Measurements from ENCODE around the gene SPIN1.

SPIN1 gene

DNA sequence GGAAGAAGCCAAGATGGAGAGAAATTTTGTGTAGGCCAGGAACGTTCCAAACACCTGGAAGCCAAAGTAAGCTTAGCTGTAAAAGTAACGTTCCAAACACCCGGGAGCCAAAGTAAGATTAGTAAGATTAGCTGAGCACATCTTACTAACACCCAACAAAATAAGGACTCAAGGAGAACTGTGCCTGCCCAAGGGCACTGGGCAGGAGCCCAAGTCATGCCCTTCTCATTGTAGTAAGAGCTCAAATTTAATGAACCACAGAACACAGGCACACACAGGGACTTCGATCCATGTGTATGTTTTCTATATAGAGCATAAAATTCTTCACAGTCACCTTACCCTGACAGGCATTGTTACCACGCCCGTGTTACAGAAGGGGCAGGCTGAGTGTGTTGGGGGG, 110.6 kb downstream of the SPIN1 start:
- no peak for DNase-seq (ENCODE audit: low spot score)

DNA sequence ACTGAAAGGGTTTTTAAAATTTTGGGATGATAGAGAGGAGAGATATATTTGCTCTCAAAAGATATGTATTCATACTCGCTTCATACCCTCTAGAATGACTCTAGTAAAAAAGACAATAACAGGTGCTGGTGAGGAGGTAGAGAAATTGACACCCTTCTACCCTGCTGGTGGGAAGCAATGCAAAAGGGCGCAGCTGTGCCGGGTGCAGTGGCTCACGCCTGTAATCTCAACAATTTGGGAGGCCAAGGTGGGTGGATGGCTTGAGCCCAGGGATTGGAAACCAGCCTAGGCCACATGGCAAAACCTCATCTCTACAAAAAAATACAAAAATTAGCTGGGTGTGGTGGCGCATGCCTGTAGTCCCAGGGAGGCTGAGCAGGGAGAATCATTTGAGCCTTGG, 112.8 kb downstream of the SPIN1 start:
- no peak for DNase-seq (ENCODE audit: low spot score)

- DNase-seq (ENCODE audit: low spot score) = no peak
Measured at GRCh38 chr9:88502552-88503034, 114.3 kb downstream of the SPIN1 start.

GRCh38 chr9:88503081-88503844, 115.0 kb downstream of the SPIN1 start:
- DNase-seq (ENCODE audit: low spot score) = no peak

GRCh38 chr9:88503845-88504764, 115.9 kb downstream of the SPIN1 start:
- no peak for DNase-seq (ENCODE audit: low spot score)

DNA sequence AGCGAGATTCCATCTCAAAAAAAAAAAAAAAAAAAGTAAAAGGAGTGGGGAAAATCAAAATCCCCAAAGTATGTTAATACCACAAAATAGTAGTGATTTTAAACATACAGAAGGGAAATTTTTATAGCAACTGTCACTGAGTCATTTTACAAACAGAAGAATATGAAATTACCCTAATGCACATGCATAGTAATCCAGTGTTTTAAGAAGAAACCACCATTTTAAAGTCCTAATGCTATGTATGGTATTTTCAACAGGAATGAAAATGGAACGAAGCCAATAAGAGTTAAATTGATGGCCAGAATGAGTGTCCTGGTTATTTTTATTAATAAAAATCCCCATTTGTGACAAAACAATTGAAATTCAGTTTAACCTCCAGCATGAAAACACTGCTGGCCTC, 120.1 kb downstream of the SPIN1 start:
- no peak for DNase-seq (ENCODE audit: low spot score)

- DNase-seq (ENCODE audit: low spot score) = no peak
Measured at GRCh38 chr9:88511906-88512305, 123.7 kb downstream of the SPIN1 start.

- DNase-seq (ENCODE audit: low spot score) = no peak
Measured at GRCh38 chr9:88514247-88514646, 126.0 kb downstream of the SPIN1 start.

DNA sequence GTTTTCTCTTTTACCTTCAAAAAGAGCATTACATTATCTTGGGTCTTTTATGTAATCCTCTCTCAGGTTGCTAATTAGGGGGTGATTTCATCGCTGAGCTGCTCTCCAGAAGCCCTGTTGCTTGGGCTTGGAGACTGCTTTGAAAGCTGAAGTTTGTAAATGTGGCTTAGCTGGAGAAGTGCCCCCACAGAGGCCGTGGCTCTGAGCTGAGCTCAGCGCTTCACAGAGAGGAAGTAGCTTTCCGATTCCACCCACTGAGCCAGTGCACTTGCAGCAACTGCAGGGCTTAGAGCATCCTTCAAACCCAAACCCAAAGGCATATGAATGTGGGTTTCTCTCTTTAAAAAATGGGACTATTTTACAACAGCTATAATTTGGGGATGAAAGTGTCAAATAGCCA, 133.1 kb downstream of the SPIN1 start:
- no peak for DNase-seq (ENCODE audit: low spot score)

GRCh38 chr9:88522360-88522759, 134.1 kb downstream of the SPIN1 start:
- no peak for DNase-seq (ENCODE audit: low spot score)

GRCh38 chr9:88523056-88523455, 134.8 kb downstream of the SPIN1 start:
- DNase-seq (ENCODE audit: low spot score) = no peak

DNA sequence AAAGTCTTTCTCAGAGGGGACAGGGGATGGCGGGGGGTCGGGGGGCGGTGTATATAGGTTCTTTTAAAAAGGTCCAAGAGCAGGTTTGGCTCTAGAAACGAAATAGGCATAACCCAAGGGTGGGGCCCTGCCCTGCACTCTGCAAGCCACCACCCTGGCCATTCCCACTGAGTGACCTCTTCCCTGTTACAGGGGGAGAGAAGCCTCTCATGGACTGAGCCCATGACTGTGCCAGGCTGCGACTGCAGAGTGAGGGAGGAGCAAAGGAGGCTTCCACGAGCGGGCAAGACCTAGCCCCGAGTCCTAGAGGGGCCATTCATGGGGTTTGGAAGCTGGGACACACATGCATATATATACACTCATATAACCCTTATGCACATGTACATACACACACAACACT, 136.7 kb downstream of the SPIN1 start:
- DNase-seq (ENCODE audit: low spot score) = no peak

DNA sequence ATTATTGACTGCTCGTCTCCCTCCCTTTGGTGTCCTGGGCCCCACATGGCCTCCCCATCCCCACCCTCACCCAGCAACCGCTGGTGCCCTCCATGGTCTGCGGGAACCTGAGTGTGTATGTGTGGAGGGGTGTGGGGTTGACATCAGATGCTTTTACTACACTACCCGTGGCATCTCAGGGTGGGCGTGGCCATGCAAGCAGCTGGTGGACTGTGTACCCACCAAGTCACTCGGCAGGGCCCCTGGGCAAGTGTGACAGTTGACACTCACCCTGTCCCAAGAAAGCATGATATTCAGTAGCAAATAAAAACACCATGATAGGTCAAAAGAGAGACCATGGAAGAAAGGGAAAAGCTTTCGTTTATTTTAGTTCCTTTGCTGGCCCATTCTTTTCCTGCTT, 139.4 kb downstream of the SPIN1 start:
- no peak for DNase-seq (ENCODE audit: low spot score)
